MCF 10A (cell line): ENCODE measurements around the gene THSD7B. TPM values are rescaled to one million over a fixed set of nuclear protein-coding genes. Genes with fewer than 3 reads are reported as not detected.

Experiments
- BruUV-seq: library from RNA; stranded (reverse); fragments of 400-500 nt; replicated peaks from 2 replicates; lab custom pipeline; 2021; lab: Mats Ljungman, UMichigan
- CTCF ChIA-PET: fragments of 300-600 bp; sonication (Branson Sonifier 250); formaldehyde crosslinking; extraction: SDS; loops from one replicate; lab custom pipeline; 2021; ENCODE audit warnings: antibody characterized with exemption, inconsistent platforms; lab: Yijun Ruan, JAX
- POLR2A ChIA-PET: fragments of 300-600, 350-650 bp; sonication (Branson Sonifier 250); formaldehyde crosslinking; extraction: SDS; loops from one replicate; lab custom pipeline; 2020; ENCODE audit warnings: antibody characterized with exemption, inconsistent platforms; lab: Yijun Ruan, JAX
- DNase-seq: peaks from one replicate; pipeline ENCODE4 v3.0.0-alpha.2; 2018; ENCODE audit not compliant: unreplicated experiment
- H3K27ac Mint-ChIP-seq: one replicate; pipeline ENCODE4 v1.8.0; 2022; ENCODE audit warnings: mild to moderate bottlenecking, low read depth, mixed read lengths; ENCODE audit not compliant: unreplicated experiment
- H3K27me3 Mint-ChIP-seq: one replicate; pipeline ENCODE4 v1.8.0; 2022; ENCODE audit warnings: mixed read lengths; ENCODE audit not compliant: insufficient read depth, unreplicated experiment
- H3K36me3 Mint-ChIP-seq: one replicate; pipeline ENCODE4 v1.8.0; 2022; ENCODE audit warnings: mild to moderate bottlenecking, moderate library complexity, mixed read lengths; ENCODE audit not compliant: insufficient read depth, unreplicated experiment
- H3K4me1 Mint-ChIP-seq: one replicate; pipeline ENCODE4 v1.8.0; 2022; ENCODE audit warnings: mixed read lengths; ENCODE audit not compliant: insufficient read depth, unreplicated experiment
- H3K4me3 Mint-ChIP-seq: one replicate; pipeline ENCODE4 v1.8.0; 2022; ENCODE audit warnings: mild to moderate bottlenecking, moderate library complexity, mixed read lengths; ENCODE audit not compliant: unreplicated experiment
- H3K9me3 Mint-ChIP-seq: one replicate; pipeline ENCODE4 v1.8.0; 2022; ENCODE audit warnings: mixed read lengths; ENCODE audit not compliant: unreplicated experiment
- intact Hi-C: fragments of 100-400 bp; cut with micrococcal nuclease; formaldehyde crosslinking; loops from 2 replicates; pipeline ENCODE4 v1.14.1; 2022
- total RNA-seq: library from RNA; stranded (reverse); gene quantifications from 2 replicates; pipeline ENCODE4 v1.2.3, GENCODE V29; 2022
- TF ChIP-seq, protein P1 (sequence below): fragments of 200-600 bp; IDR thresholded peaks from one replicate; pipeline ENCODE4 v1.8.0; 2022; ENCODE audit warnings: antibody characterized with exemption, mild to moderate bottlenecking; ENCODE audit not compliant: unreplicated experiment

THSD7B gene
- total RNA-seq, 1 experiment from 2014 or later, result not detected

- ChIA-PET CTCF (interaction anchor here (1.2 kb wide), 1 partner anchor 45 kb away, joined by 5 read pairs; no protein-coding TSS in a partner anchor), POLR2A (no interaction called here)
- Mint-ChIP-seq H3K4me3 (no peak overlapping the region), H3K9me3 (peaks cover 9% of the 10 kb centered on the region), H3K27me3 (no peaks in the 10 kb centered on the region), H3K4me1 (no peaks in the 10 kb centered on the region), H3K27ac (no peak overlapping the region), H3K36me3 (no peaks in the 10 kb centered on the region)
- BruUV-seq, result no TSS peak
- TF ChIP-seq, protein P1, sequence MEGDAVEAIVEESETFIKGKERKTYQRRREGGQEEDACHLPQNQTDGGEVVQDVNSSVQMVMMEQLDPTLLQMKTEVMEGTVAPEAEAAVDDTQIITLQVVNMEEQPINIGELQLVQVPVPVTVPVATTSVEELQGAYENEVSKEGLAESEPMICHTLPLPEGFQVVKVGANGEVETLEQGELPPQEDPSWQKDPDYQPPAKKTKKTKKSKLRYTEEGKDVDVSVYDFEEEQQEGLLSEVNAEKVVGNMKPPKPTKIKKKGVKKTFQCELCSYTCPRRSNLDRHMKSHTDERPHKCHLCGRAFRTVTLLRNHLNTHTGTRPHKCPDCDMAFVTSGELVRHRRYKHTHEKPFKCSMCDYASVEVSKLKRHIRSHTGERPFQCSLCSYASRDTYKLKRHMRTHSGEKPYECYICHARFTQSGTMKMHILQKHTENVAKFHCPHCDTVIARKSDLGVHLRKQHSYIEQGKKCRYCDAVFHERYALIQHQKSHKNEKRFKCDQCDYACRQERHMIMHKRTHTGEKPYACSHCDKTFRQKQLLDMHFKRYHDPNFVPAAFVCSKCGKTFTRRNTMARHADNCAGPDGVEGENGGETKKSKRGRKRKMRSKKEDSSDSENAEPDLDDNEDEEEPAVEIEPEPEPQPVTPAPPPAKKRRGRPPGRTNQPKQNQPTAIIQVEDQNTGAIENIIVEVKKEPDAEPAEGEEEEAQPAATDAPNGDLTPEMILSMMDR, result no peak
- DNase-seq, result peak; percentile 74
- intact Hi-C loops, result no loop called here
These were observed 219.7 kb downstream of the THSD7B start for GRCh38 chr2:136985044-136985443.

GRCh38 chr2:136986605-136987221 is 221.4 kb downstream of the THSD7B start:
- no TSS peak for BruUV-seq
- POLR2A ChIA-PET, result interaction anchor here (0.6 to 0.7 kb wide), 2 partner anchors 8 to 673 kb away, joined by 3 read pairs; no protein-coding TSS in a partner anchor

GRCh38 chr2:136990316-136990715 is 225.0 kb downstream of the THSD7B start:
- TF ChIP-seq, protein P1, result no peak
- Mint-ChIP-seq H3K36me3 (no peaks in the 10 kb centered on the region), H3K4me1 (no peaks in the 10 kb centered on the region), H3K9me3 (no peaks in the 10 kb centered on the region), H3K27ac (no peak overlapping the region), H3K27me3 (no peaks in the 10 kb centered on the region), H3K4me3 (no peak overlapping the region)
- POLR2A ChIA-PET, result interaction anchor here (0.6 kb wide), 1 partner anchor 1748 kb away, joined by 3 read pairs; no protein-coding TSS in a partner anchor
- no TSS peak for BruUV-seq
- intact Hi-C loops, result no loop called here
- CTCF ChIA-PET, result interaction anchor here (0.6 to 1.4 kb wide), 3 partner anchors 58 to 222 kb away, joined by 3 to 4 read pairs (median 3); no protein-coding TSS in a partner anchor
- no peak for DNase-seq

More at GRCh38 chr2:136986605-136987221, 221.4 kb downstream of the THSD7B start:
- DNase-seq, result no peak
- TF ChIP-seq, protein P1, result no peak
- H3K4me1 Mint-ChIP-seq, result no peaks in the 10 kb centered on the region
- H3K9me3 Mint-ChIP-seq, result peaks cover 9% of the 10 kb centered on the region
- no peaks in the 10 kb centered on the region for H3K27me3 Mint-ChIP-seq
- no peak overlapping the region for H3K27ac Mint-ChIP-seq
- no peak overlapping the region for H3K4me3 Mint-ChIP-seq
- no peaks in the 10 kb centered on the region for H3K36me3 Mint-ChIP-seq
- CTCF ChIA-PET, result no interaction called here
- intact Hi-C loops, result no loop called here

DNA sequence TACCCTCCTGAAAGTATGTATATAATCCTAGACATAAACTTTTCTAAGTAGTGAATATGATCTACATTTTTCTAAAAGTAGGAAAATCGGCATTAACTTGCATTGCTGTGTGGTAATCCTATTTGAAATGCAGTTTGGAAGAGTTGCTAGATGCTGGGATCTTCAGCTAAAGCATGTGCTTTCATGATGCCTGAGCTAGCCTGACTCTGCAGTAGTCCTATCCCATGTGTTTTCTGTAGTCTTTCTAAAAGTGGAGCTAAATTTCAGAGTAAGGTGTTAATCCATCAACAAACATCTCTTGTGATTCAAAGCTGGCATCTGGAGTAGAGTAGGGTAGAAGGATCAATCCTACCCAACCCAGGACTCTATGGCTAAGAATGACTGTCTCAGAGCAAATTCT is 229.4 kb downstream of the THSD7B start:
- no peak overlapping the region for H3K27ac Mint-ChIP-seq
- H3K4me3 Mint-ChIP-seq, result no peak overlapping the region
- CTCF ChIA-PET, result no interaction called here
- H3K27me3 Mint-ChIP-seq, result no peaks in the 10 kb centered on the region
- H3K9me3 Mint-ChIP-seq, result no peaks in the 10 kb centered on the region
- TF ChIP-seq, protein P1, result no peak
- H3K36me3 Mint-ChIP-seq, result no peaks in the 10 kb centered on the region
- DNase-seq, result no peak
- no TSS peak for BruUV-seq
- H3K4me1 Mint-ChIP-seq, result no peaks in the 10 kb centered on the region
- POLR2A ChIA-PET, result interaction anchor here (0.7 kb wide), 1 partner anchor 25 kb away, joined by 3 read pairs; no protein-coding TSS in a partner anchor
- intact Hi-C loops, result no loop called here
